HG02973 (cell line): ENCODE measurements around the gene C10orf67.
"Not testable (repeated sequence)": the region's sequence is repeated elsewhere in the genome, so short reads cannot be mapped to it uniquely, and the experiment has no call there.

Source experiments
- ATAC-seq: cut with Tn5 transposase; IDR thresholded peaks from one replicate; pipeline ENCODE4 v1.9.1; 2021; ENCODE audit warnings: moderate library complexity; ENCODE audit not compliant: unreplicated experiment

C10orf67 gene

GRCh38 chr10:23326544-23327307 lies 17.9 kb downstream of the C10orf67 start:
- ATAC-seq: no peak

- ATAC-seq: peak; percentile 72
Measured at GRCh38 chr10:23325132-23325531, 19.5 kb downstream of the C10orf67 start.

GRCh38 chr10:23324351-23324750 lies 20.2 kb downstream of the C10orf67 start:
- no peak for ATAC-seq

- no peak for ATAC-seq
Measured at GRCh38 chr10:23322082-23322481, 22.5 kb downstream of the C10orf67 start.

- no peak for ATAC-seq
Measured at GRCh38 chr10:23319835-23320234, 24.8 kb downstream of the C10orf67 start.

GRCh38 chr10:23318359-23318758 lies 26.2 kb downstream of the C10orf67 start:
- no peak for ATAC-seq

GRCh38 chr10:23317416-23317815 lies 27.2 kb downstream of the C10orf67 start:
- no peak for ATAC-seq

- ATAC-seq: no peak
Measured at GRCh38 chr10:23316406-23316805, 28.2 kb downstream of the C10orf67 start.

GRCh38 chr10:23315966-23316365 lies 28.6 kb downstream of the C10orf67 start:
- no peak for ATAC-seq

GRCh38 chr10:23314835-23315239 lies 29.8 kb downstream of the C10orf67 start:
- no peak for ATAC-seq

GRCh38 chr10:23311034-23311433 lies 33.6 kb downstream of the C10orf67 start:
- no peak for ATAC-seq

GRCh38 chr10:23310404-23310803 lies 34.2 kb downstream of the C10orf67 start:
- ATAC-seq: no peak

GRCh38 chr10:23299961-23300360 lies 44.6 kb downstream of the C10orf67 start:
- not testable (repeated sequence) for ATAC-seq

- ATAC-seq: no peak
Measured at GRCh38 chr10:23294638-23295247, 49.9 kb downstream of the C10orf67 start.

- no peak for ATAC-seq
Measured at GRCh38 chr10:23293973-23294590, 50.5 kb downstream of the C10orf67 start.

GRCh38 chr10:23293145-23293724 lies 51.4 kb downstream of the C10orf67 start:
- peak; percentile 92 for ATAC-seq

- ATAC-seq: no peak
Measured at GRCh38 chr10:23291551-23292334, 52.9 kb downstream of the C10orf67 start.

- ATAC-seq: no peak
Measured at GRCh38 chr10:23284674-23285335, 59.8 kb downstream of the C10orf67 start.

- ATAC-seq: no peak
Measured at GRCh38 chr10:23284155-23284554, 60.4 kb downstream of the C10orf67 start.

- no peak for ATAC-seq
Measured at GRCh38 chr10:23283680-23284079, 60.9 kb downstream of the C10orf67 start.
